GM21390 (cell line): ENCODE measurements around the gene PCDHB5.
"Not testable (repeated sequence)": the region's sequence is repeated elsewhere in the genome, so short reads cannot be mapped to it uniquely, and the experiment has no call there.

Source experiments
- ATAC-seq: cut with Tn5 transposase; IDR thresholded peaks from one replicate; pipeline ENCODE4 v1.9.1; 2021; ENCODE audit not compliant: unreplicated experiment

The PCDHB5 gene

GRCh38 chr5:141135030-141135717, at the start of gene PCDHB5:
Gene PCDHB5, plus strand, starts transcription at chr5:141135206. Its CDS starts 229 bp downstream, at chr5:141135435.
- ATAC-seq: no peak

GRCh38 chr5:141094481-141095262, 40.3 kb upstream of the PCDHB5 start, which contains the start of gene PCDHB2:
Gene PCDHB2, plus strand, starts transcription at chr5:141094615. Its CDS starts 176 bp downstream, at chr5:141094791.
- ATAC-seq: no peak

GRCh38 chr5:141095263-141095641, 39.8 kb upstream of the PCDHB5 start:
- no peak for ATAC-seq

GRCh38 chr5:141096181-141096580, 38.8 kb upstream of the PCDHB5 start:
- ATAC-seq: not testable (repeated sequence)

- ATAC-seq: not testable (repeated sequence)
These were observed 38.4 kb upstream of the PCDHB5 start for GRCh38 chr5:141096586-141096985.

GRCh38 chr5:141100243-141100805, 34.7 kb upstream of the PCDHB5 start, which contains the start of gene PCDHB3:
Gene PCDHB3, plus strand, starts transcription at chr5:141100473. Its CDS starts 177 bp downstream, at chr5:141100650.
- ATAC-seq: no peak

GRCh38 chr5:141101059-141101458, 33.9 kb upstream of the PCDHB5 start:
- ATAC-seq: no peak

- not testable (repeated sequence) for ATAC-seq
These were observed 32.9 kb upstream of the PCDHB5 start for GRCh38 chr5:141102070-141102469.

GRCh38 chr5:141102471-141102870, 32.5 kb upstream of the PCDHB5 start:
- not testable (repeated sequence) for ATAC-seq

GRCh38 chr5:141105350-141105749, 29.7 kb upstream of the PCDHB5 start:
- no peak for ATAC-seq

GRCh38 chr5:141119250-141119649, 15.8 kb upstream of the PCDHB5 start:
- ATAC-seq: no peak

- no peak for ATAC-seq
These were observed 13.4 kb upstream of the PCDHB5 start, which contains the start of gene PCDHB4 for GRCh38 chr5:141121563-141121962. Gene PCDHB4, plus strand, starts transcription at chr5:141121818. Its CDS starts 181 bp downstream, at chr5:141121999.

- ATAC-seq: no peak
These were observed 13.0 kb upstream of the PCDHB5 start for GRCh38 chr5:141121985-141122384.

GRCh38 chr5:141123396-141124135, 11.4 kb upstream of the PCDHB5 start:
- ATAC-seq: not testable (repeated sequence)

GRCh38 chr5:141127305-141127704, 7.7 kb upstream of the PCDHB5 start:
- no peak for ATAC-seq

- ATAC-seq: no peak
These were observed 786 bp downstream of the PCDHB5 start for GRCh38 chr5:141135718-141136266.

- not testable (repeated sequence) for ATAC-seq
These were observed 2.3 kb downstream of the PCDHB5 start for GRCh38 chr5:141137346-141137745.

GRCh38 chr5:141149812-141150211, 14.8 kb downstream of the PCDHB5 start, which contains the start of gene PCDHB6:
Gene PCDHB6, plus strand, starts transcription at chr5:141150057. Its CDS starts 201 bp downstream, at chr5:141150258.
- ATAC-seq: no peak

GRCh38 chr5:141150224-141150992, 15.4 kb downstream of the PCDHB5 start:
- no peak for ATAC-seq

- no peak for ATAC-seq
These were observed 16.0 kb downstream of the PCDHB5 start for GRCh38 chr5:141150993-141151325.
